Activated T-helper 1 cell treated with Interleukin-2 at 50 U/mL for 16 hours (primary cell): ENCODE results near the gene DKK3.

Experiments
- DNase-seq: peaks from one replicate; pipeline ENCODE4 v3.0.0-alpha.2; 2020; ENCODE audit warnings: low read depth

The DKK3 gene

GRCh38 chr11:11966826-11967668, 41.4 kb downstream of the DKK3 start:
- DNase-seq, result peak; percentile 26

- DNase-seq, result no peak
These were observed 42.1 kb downstream of the DKK3 start for GRCh38 chr11:11966354-11966741.

GRCh38 chr11:11965656-11966353, 42.6 kb downstream of the DKK3 start:
- DNase-seq, result no peak

DNA sequence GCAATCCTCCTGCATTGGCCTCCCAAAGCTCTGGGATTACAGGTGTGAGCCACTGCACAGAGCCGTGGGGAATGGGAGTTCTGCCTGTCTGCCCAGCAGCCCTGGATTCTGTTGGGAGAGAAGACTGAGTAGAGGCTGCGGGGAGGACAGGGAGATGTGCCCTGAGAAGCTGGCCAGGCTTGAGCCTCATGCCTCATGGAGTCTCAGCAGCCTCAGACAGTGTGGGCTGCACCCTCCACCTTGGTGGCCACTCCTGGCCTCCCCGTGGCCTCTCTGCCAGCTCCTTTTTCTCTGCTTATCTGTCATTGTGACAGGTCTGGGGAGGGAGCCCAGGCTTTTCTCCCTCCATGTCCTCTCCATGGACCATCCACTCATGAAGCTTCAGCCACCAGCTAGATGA, 43.2 kb downstream of the DKK3 start:
- DNase-seq, result no peak

GRCh38 chr11:11964774-11965150, 43.7 kb downstream of the DKK3 start:
- no peak for DNase-seq

DNA sequence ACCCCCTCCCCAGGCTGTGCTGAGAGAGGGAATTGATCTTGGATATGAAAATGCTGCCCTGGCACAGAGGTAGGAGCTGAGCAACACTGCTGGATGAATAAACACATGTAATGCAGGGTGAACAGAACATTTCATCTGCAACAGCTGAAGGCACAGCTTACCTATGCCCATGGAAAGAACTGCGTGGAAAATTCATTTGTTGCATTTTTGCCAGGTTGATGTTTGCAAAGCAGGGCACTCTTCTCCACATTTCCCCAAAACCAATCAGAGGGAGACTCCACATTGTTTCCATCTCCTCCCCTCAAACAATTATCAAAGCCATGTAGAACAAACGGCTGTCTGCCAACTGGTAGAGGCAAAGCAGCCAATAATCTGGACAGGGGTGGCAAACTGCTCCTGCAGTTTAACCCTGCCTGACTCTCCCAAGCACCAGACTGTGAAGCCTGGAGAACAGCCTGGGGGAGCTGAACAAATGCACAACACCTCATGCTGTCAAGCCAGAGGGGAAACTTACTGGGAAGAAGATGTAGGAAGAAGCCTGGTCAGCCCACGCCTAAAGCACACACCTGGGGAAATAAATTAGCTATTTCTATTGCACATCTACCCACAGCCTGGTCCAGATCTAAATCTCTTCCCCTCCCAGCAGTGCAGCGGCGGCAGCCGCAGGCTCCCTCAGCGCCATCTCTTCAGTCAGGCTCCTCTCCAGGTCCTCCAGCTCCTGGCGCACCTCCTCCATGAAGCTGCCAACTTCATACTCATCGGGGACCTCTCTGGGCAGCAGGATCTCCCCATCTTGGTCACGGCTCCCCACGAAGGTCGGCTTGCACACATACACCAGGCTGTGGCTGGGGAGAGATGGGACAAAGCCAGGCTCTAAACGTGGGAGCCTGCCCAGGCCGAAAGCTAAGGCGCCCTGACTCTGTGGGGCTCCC, 44.3 kb downstream of the DKK3 start:
- no peak for DNase-seq

- DNase-seq, result no peak
These were observed 45.4 kb downstream of the DKK3 start for GRCh38 chr11:11963067-11963466.

GRCh38 chr11:11961399-11962028, 46.9 kb downstream of the DKK3 start:
- DNase-seq, result no peak

- DNase-seq, result no peak
These were observed 47.7 kb downstream of the DKK3 start for GRCh38 chr11:11960687-11961086.

DNA sequence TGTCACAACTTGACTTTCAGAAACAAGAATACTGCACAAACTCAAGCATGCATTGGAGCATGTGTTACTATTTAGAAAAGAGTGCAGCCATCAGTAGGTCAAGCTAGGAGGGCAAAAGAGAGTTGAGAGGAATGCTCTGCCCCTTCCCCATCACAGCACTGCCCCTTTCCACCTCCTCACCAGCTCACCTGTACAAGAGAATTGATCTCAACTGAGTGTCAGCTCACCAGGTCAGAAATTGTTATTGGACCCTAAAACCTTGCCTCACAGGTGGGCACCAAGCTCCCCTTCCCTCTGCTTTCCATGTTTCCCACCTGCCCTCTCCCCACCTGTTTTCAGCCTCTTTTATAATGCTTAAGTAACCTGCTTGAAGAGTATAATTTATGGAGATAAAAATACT, 48.8 kb downstream of the DKK3 start:
- no peak for DNase-seq

GRCh38 chr11:11958403-11959231, 49.8 kb downstream of the DKK3 start:
- DNase-seq, result no peak

DNA sequence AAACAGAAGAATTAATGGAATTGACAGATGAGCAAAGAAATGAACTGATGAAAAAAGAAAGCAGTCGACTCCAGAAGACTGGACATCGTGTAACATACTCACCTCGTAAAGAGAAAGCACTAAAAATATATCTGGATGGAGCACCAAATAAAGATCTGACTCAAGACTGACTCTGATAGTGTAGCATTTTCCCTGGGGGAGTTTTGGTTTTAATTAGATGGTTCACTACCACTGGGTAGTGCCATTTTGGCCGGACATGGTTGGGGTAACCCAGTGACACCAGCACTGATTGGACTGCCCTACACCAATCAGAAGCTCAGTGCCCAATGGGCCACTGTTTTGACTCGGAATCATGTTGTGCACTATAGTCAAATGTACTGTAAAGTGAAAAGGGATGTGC, 52.4 kb downstream of the DKK3 start:
- DNase-seq, result no peak

DNA sequence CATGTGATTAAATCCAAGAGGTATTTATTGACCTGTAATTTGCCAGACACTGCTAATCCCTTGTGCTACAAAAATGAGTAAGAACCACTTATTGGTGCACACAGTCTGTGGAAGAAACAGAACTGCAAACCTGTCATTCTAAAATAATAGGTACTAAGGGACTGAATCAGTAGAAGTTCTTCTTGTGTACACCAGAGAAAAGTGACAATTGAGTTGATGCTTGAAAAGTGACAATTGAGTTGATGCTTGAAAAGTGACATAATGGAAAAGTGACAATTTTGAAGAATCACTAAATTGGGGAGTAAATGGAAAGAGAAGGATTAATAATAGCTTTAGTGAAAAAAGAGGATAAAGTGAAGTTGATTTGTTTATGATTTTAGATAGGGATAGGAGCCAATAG, 56.4 kb downstream of the DKK3 start:
- DNase-seq, result no peak

DNA sequence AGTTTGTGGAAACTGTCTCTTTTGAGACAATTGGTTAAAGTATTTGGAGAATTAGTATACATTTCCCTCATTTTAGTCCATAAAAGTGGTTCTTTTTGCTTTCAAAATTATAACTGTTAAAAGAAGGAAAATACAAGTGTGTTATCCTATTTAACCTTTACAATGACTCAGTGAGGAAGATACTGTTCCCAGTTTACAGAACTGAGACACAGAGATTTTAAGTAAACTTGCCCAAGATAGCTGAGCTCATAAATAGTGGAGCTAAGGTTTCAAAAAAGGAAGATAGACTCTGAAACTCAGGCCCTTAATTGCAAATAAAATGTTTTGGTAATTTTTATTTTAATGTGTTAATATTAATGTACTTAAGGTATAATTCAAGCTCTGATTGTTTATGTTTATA, 58.9 kb downstream of the DKK3 start:
- no peak for DNase-seq

GRCh38 chr11:11948242-11948947, 60.0 kb downstream of the DKK3 start:
- DNase-seq, result no peak

GRCh38 chr11:11947825-11948224, 60.6 kb downstream of the DKK3 start:
- no peak for DNase-seq

GRCh38 chr11:11946878-11947277, 61.5 kb downstream of the DKK3 start:
- no peak for DNase-seq

DNA sequence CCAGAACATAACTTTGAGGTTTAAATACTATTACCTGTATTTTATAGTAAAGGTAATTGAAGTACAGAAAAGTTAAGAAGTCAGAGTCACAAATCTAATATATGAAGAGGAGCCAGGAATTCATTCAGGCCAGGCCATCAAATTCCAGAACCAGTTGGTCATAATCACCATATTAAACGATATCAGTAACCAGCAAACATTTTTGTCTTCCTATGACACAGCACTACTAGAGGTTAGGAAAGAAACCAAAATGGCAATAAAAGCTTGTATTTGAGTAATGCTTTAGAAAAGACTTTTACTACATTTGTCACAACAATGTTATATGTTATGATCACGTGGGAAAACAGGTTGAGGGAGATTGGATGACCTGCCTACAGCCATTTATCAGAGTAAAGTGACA, 62.2 kb downstream of the DKK3 start:
- DNase-seq, result no peak

DNA sequence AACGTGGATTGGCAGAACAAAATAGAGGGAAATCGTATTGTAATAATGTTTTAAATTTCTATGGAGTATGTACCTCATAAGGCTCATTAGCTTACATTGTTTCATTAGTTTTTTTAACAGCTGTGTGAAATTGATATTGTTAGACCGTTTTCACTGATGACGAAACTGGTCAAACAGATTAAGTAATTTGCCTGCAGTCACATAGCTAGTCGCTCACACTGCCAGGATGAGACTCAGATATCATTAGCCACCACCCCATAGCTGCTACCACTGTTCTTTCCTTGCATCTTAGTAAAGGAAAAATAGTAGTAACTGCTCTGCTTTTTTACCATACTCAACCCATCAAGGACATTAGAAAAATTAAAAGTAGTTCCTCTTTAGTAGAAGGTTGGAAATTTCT, 64.0 kb downstream of the DKK3 start:
- DNase-seq, result no peak

DNA sequence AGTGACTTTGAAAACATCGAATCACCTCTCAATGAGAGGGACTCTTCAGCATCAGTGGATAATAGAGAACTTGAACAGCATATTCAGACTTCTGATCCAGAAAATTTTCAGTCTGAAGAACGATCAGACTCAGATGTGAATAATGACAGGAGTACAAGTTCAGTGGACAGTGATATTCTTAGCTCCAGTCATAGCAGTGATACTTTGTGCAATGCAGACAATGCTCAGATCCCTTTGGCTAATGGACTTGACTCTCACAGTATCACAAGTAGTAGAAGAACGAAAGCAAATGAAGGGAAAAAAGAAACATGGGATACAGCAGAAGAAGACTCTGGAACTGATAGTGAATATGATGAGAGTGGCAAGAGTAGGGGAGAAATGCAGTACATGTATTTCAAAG, 65.8 kb downstream of the DKK3 start:
- no peak for DNase-seq

- DNase-seq, result no peak
These were observed 67.9 kb downstream of the DKK3 start for GRCh38 chr11:11940551-11940950.
